ENCODE data around the gene DDX11.
"Not testable (repeated sequence)": the region's sequence is repeated elsewhere in the genome, so short reads cannot be mapped to it uniquely, and the experiment has no call there.

Gene DDX11

DNA sequence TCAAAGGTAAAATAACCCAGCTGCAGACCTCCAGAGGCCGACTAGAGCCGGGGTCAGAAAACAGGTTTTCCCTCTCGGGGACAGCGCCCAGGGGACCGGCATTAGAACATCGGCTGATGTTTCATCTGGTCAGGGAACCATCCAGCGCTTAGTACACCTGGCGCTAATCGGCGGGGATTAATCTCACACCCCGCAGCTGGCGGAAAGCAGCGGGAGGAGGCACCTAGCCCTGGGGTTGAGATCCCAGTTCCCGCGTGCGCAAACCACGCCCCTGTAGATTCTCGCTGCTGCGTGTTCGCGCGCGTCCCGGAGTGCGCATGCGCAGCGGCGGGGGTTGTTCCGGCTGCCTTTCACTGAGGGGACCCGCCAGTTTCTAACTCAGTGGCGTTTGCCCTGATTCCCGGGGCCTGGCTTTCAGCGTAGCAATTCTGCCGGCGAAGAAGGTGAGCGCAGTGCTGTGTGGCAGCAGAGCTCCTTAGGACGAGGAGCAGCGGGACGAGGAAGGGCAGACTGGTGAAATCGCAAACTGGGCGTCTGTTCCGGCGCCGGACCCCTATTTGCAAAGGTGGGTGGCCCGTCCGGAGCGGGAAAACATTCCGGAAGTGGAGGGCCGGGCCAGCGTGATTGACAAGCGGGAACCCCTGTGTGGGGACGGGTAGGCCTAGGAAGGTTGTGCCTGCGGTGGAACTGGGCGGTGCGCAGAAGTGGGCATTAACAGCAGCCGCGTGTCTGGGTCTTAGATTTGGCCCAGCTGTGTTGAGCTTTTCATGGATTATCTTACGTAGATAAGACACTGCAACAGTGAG is at the start of gene DDX11:
Gene DDX11 (plus strand): TSS at position 334 of the 806 bp plus-strand sequence. CDS start 4,534 bp downstream, outside the sequence.
- peak; percentile 93 for DNase-seq (ENCODE audit: low spot score)

DNA sequence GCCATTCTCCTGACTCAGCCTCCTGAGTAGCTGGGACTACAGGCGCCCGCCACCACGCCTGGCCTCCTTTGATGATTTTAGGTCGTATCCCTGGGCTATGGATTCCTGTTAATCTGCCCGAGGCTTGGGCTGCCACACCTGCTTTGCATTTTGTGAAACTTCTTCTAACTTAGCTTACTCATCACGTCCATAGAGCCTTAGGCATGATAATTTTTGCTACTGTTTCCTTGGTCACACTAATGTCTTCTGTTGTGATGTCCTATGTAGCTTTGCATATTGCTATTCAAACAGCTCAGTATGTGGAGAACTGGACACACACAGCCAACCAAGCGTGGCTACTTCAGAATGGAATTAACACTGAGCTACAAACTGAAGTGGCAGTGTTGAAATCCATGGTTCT is 47.5 kb upstream of the DDX11 start:
- DNase-seq (ENCODE audit: low spot score) = no peak

DNA sequence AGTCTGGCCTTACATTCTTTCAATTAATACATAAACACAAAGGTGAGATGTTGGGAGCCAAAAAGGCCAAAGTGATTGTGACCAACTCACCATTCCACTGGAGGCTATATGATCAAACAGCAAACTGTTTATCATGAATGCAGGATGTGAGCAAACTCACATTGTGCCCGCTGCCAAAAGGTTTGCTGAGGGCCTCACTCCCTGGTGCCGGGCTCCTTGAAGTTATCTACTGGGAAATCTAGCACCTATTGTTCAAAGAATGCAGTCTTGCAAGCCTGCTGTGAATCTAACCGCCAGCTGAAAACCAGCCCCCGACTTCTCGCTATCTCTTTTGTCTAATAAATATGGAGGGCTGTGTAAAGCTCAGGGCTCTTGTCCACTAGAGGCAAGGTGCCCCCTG is 46.7 kb upstream of the DDX11 start:
- not testable (repeated sequence) for DNase-seq (ENCODE audit: low spot score)

DNA sequence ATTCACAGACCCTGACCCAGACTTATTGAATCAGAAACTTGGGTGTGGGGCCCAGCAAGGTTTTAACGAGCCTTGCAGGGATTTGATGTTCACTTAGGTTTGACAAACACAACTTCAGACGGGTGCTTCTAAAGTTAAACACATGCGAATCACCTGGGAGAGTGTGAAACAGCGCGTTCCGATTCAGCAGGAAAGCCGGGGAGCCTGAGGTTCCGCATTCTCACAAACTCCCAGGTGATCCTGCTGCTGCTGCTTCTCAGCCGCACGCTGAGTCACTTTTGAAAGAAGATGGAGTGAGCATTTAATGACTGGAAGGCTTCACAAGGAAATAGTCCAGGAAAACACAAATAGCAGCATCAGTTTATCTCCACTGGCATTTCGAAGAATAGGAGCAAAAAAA is 44.2 kb upstream of the DDX11 start:
- no peak for DNase-seq (ENCODE audit: low spot score)

DNA sequence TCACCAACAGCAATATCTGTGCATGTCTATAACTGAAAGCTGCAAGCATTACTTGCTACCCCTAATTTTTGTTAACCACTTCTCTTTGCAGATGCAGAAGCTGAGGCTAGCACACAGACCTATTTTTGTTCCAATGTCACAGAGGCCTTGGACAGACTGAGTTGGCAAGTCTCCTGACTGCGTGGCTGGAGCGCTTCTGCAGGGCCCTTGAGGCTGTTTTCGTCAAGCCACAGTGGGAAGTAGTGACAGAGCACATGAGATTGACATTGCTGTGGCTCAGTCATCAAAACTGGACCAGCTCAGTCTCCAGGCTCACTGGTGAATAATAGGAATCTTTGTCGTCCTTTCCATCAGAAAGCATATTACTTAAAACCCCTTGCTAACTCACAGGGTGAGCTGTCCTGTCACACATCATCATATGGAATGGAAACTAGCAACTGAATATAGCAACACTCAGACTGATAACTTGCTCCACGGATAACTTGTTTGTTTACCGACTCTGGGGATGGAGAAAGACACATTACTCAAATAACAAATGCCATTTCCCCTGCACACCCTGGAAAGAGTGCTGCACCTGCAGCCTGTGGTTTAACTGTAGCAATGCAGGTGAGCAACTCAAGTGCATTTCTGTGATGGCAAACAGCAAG is 43.6 kb upstream of the DDX11 start:
- DNase-seq (ENCODE audit: low spot score) = no peak

DNA sequence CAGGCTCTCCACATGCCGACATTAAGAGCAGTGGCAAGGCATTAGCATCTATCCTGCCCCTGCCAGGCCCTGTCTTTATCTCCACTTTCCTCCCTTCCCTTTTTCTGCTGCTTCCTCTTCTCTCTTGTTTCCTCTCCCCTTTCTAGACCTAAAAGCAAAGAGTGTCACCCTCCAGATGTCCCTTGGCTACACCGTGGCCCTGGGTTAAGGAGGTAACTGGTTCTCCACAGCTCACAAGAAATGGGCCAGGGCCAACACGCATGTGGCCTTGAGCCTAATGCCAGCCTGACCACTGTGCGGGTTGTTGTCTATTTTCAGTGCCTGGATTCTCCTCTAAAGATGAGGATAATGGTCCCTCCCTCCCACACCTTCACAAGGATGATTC is 41.7 kb upstream of the DDX11 start:
- DNase-seq (ENCODE audit: low spot score) = no peak

DNA sequence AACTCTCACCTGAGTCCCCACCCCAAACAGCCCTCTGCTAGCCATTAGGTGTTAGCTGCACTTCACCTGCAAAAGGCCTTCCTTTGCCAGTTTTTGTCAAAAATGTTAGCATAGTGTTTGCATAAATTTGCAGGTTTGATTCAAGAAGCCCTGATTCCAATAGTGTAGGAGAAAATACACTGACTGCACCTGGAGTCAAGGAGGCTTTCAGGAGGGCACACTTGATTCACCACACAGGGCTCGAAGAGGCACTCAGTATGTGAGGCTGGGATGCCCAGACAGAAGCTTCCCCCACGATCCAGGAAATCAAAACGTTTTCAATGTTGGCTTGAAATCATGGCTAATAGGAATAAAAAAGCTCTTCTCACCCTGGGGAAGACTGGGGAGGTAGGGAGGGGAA is 40.5 kb upstream of the DDX11 start:
- DNase-seq (ENCODE audit: low spot score) = no peak

DNA sequence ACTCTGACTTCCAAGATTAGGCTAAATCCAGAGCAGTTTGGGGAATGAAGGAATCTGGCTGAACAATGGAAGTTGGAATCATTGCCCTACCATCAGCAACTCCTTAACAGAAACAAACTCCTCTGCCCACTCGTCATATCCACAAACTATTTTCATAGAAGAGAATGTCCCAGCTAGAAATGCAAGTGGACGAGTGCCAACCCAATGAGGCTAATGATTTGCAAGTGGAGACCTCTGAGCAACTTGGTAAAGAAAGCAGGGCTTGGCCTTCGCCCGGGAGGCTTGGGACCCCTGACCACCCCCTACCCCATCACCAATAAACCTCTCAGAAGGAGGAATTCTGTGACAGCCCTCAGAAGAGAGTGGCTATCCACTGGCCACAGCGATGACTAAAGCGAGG is 40.0 kb upstream of the DDX11 start:
- no peak for DNase-seq (ENCODE audit: low spot score)

DNA sequence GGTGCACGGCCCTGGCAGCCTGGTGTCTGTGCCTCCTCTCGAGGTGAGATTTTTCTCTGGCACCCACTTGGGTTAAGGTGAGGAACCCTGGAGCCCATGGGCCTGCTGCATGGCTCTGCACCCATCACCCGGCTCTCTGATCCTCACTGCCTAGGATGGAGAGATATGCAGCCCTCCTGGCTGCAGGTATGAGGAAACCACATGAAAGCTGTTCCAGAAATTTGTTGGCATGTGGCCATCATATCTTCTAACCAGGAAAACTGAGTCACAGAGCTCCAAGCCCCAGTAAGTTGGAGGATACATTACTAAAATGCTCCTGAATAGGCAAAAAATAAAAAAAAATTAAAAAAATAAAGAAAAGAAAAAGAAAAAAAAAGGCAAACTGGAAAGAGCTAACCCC is 39.3 kb upstream of the DDX11 start:
- DNase-seq (ENCODE audit: low spot score) = no peak

DNA sequence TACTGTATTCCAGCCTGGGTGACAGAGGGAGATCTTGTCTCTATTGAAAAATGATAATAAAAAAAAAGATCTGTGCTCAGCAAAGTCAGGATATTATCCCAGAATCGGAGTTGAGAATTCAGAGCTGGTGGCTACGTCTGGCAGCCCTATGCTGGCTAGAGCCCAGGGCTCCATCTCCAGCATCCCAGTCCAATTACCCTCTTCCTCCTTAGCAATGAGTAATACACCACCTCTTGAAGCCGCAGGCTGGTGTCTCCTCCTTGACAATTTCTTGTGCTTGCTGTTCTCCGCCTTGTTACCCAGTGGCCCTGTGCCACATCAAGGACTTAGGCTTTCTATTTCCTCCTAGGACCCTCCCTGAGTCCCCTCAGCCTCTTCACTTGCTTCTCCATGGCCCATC is 38.4 kb upstream of the DDX11 start:
- no peak for DNase-seq (ENCODE audit: low spot score)

DNA sequence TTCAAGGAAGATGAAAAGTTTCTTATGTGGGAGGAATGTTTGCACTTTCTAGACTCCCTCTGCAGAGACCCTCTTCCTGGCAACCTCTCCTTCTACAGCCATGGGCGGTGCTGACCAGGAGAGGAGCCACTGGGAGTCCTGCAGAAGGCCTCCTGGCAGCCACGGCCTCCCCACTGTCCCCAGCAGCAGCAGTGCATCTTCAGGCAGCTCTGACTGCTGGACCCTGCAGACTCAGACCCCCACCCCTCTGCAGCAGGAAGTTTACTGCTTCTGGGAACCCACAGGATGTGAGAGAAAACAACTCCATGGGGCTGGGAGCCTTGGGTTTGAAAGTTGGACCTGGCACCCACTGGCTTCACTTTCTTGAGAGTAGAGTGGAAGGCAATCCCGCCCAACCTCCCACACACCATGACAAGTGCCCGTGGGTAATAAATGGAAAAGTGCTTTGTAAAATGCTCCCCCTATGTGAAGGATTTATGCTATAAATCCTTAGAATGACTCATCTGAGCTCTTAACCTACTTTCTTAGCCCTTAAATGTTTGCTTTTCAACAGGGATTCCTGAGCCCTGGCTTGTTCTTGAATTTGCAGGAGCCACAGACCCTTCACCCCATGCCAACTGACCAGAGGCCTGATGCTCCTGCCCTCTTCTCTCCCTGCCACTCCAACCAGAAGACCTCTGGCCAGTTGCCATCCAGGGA is 37.5 kb upstream of the DDX11 start:
- no peak for DNase-seq (ENCODE audit: low spot score)

DNA sequence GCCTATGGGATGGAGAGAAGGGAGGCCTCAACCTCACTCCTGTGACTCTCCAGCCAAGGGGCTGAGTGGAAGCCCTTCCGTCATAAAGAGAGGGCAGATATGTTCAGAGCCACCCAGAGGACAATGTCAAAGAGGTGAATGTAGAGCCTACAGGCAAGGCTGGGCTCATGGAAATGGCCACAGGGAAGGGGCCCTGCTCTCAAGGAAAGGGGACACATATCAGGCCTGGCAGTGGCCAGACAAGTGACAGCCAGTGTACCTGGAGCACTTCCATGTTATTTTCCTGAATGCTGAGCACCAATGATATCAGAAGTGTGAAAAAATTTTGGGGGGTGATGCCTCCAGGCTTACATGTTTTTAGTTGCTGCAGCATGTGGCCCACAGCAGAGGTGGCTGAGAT is 36.6 kb upstream of the DDX11 start:
- DNase-seq (ENCODE audit: low spot score) = no peak

DNA sequence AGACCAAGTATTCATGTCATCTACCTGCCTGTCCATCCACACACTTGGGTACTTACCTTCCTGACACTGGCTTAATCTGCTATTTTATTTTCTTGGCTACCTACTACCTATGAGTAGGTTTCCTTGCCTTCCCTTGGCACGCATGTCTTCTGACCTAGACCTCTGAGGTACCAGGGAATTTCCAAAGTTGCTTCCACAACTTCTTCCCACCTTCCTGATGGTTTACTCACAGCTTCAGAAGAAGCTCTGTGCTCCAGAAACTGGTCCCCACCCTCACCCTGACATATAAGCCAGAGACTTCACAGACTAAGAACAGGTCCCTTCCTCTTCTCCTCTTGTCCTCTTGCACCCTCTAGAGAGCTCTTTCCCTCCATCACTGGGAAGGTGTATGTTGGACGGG is 35.7 kb upstream of the DDX11 start:
- DNase-seq (ENCODE audit: low spot score) = no peak

DNA sequence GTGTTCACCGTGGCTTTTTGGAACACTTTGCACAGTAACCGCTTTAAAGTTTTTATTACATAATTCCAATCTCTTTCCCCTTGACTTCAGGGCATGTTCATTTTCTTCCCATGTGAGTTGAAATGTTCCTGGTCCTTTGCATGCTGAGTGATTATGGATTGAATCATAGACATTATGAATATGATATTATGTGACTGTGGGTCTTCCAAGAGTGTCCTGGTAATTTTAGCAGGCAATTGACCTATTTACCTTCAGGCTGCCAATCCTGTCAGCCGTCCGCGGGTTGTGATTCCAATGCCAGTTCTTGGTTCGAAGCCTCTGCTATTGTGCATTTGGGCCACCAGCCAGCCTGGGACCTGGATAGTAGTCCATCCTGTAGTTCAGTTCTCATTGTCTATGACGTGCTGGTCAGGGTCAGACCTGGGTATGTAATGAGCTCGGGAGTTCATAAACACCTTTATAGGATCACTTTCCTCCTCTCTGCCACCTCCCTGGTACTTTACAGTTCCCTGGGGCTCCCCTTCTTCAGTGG is 32.6 kb upstream of the DDX11 start:
- DNase-seq (ENCODE audit: low spot score) = no peak

DNA sequence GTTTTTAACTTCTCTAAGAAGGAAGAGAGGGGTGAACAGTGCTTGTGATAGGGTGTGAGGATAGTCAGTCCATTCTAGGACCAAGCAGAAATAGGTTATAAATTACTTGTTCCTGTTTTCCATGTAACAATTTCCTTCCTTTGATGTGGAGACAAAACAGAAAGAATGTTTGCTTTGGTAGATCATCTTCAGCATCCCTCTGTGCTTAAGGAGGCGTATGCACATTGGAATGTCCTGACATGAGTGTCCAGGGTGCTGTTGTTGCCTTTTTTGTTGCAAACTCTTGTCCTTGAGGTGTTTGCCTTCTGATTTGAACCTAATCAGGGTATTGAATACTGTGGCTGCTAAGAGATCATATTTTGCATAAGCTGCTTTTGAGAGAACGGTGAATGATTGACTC is 23.5 kb upstream of the DDX11 start:
- DNase-seq (ENCODE audit: low spot score) = not testable (repeated sequence)

DNA sequence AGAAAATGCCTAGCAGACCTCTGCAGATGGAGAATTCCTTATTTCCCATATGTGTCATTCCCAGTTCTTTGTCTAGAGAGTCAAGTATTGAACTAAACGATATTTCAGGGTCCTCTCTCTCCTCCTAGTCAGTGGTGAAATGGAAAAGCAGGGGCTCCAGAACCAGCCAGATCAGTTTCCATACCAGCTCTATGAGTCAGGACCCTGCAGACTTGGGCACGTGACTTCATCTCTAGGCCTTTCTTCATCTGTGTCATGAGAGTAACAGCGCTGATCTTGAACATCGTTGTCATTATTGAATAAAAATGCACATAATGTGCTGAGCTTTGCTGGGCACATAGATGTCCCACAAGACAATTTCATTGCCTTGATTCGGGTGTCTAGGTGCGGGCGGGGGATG is 23.1 kb upstream of the DDX11 start:
- DNase-seq (ENCODE audit: low spot score) = not testable (repeated sequence)

DNA sequence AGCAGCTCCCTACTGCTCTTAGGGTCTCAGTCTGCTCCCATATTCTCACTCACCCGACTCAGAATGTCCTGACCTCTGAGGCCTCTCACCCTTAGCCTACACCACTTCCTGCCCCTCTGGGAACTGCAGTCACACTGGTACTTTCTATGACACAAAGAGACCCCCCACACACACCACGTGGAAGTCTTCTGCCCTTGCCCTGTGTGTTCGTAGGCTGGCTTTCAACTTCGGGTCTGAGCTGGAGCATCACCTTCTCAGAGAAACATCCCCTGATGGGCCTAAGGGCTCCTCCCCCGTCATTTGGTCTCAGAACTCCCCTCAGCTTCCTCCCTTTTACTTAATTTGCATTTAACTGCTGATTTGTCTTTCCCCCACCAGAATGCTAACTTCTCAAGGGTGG is 22.0 kb upstream of the DDX11 start:
- not testable (repeated sequence) for DNase-seq (ENCODE audit: low spot score)

DNA sequence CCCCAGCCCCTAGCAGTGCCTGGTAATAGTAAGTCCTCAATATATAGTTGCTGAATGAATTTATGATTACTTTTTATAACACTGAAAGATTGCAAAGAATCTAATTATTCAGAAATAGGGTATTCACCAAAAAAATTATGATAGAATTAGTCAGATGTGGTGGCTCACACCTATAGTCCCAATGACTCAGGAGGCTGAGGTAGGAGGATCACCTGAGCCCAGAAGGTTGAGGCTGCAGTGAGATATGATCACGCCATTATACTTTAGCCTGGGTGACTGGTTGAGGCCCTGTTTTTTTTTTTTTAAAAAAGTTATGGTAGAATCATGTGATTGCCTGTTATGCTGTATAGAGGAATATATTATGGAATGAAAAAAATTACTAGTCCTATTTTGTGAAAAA is 21.5 kb upstream of the DDX11 start:
- not testable (repeated sequence) for DNase-seq (ENCODE audit: low spot score)

DNA sequence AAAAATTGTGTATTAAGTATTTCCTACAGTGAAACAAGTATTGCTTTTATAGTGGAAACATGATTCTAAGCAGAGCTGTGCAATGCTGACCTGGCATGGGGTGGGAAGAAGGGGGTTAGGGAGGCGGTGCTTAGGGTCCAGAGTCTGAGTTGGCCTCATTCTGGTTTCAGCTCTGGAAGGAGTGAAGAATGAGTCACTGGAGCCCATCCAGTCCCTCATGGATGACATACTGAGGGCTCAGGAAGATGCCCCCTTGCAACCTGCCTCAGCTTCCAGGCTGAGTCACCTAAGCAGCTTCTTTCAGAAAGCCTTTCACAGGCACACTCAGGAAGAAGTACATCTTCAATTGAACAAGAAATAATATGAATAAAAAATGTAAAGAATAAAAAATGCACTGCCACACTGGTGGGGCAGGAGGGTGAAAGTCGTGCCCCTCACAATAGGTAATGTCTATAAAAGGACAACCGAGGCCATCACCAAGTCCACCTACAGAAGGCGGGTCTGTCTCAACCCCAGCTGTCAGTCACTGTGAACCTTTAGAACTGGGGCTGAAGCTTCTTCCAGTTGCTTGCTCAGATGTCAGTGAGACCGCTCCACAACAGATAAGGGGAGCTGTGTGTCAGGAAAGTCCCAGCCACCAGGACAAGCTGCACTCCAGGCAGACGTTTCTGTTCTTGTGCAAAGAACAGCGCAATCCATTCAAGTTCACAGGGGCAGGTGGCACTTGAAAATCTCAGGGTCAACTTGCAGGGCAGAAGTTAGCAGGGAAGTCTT is 20.8 kb upstream of the DDX11 start:
- not testable (repeated sequence) for DNase-seq (ENCODE audit: low spot score)

DNA sequence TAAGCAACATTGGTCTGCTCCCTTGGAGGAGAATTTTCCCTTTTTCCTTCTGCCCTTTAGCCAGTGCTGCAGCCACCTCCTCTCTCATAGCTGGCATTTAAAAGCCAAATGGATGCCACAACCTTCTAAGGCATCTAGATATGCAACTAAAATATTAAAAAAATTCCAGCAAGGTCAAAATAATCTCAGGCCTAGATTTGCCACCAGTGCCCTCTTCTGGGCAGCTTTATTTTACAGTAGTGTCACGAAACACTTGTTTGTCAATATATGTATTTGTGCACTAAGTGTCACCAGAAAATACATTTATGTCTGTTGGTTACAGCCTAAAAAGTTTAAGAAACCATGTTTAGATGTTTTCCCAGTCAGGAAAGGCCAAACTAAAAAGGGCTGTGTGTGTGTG is 19.7 kb upstream of the DDX11 start:
- not testable (repeated sequence) for DNase-seq (ENCODE audit: low spot score)

DNA sequence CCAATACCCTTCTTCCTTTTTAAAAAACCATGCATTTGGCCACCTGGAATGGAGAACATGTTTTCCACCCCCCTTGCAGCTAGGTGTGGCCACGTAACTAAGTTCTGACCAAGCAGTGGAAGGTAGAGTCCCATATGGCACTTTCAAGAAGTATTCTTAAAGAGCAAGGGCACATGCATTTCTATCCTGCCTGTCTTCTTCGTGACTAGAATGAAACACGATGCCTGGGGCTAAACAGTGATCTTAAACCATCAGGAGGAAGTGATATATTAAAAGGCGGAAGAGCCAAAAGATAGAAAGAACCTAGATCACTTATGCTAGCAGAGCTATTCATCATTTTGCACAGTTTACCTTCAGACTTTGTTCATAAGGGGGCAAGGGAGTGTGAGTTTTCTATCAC is 16.0 kb upstream of the DDX11 start:
- no peak for DNase-seq (ENCODE audit: low spot score)

DNA sequence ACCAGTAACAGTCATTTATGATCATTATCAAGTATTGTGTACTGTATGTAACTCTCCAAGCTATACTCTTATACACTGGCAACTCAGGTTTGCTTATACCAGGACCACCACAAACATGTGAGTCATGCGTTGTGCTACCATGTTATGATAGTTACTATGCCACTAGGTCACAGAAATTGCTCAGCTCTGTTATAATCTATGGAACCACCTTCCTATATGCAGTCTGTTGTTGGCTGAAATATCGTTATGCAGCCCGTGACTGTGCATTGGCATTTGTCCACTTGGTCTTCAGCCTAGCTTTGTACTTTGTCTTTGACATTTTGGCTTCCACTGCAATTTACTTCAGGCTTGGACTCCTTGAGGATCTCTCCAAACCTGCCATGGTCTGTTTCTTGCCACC is 7.5 kb upstream of the DDX11 start:
- DNase-seq (ENCODE audit: low spot score) = not testable (repeated sequence)

Data from CD4-positive, alpha-beta T cell treated with Interleukin-6 at 100 ng/mL for 8 hours (primary cell).